ENCODE measurements around the gene FAM13A.
"Not testable (repeated sequence)": the region's sequence is repeated elsewhere in the genome, so short reads cannot be mapped to it uniquely, and the experiment has no call there.

FAM13A gene

GRCh38 chr4:88998001-88998400, 59.0 kb downstream of the FAM13A start:
- DNase-seq: no peak

GRCh38 chr4:88995874-88996273, 61.1 kb downstream of the FAM13A start:
- DNase-seq: no peak

- DNase-seq: not testable (repeated sequence)
Measured at GRCh38 chr4:88995257-88995656, 61.7 kb downstream of the FAM13A start.

- no peak for DNase-seq
Measured at GRCh38 chr4:88993246-88993645, 63.7 kb downstream of the FAM13A start.

- no peak for DNase-seq
Measured at GRCh38 chr4:88991746-88992145, 65.2 kb downstream of the FAM13A start.

- no peak for DNase-seq
Measured at GRCh38 chr4:88989990-88990389, 67.0 kb downstream of the FAM13A start.

- no peak for DNase-seq
Measured at GRCh38 chr4:88985088-88985773, 71.8 kb downstream of the FAM13A start.

- no peak for DNase-seq
Measured at GRCh38 chr4:88982757-88983156, 74.2 kb downstream of the FAM13A start.

GRCh38 chr4:88981993-88982392, 75.0 kb downstream of the FAM13A start:
- DNase-seq: no peak

- DNase-seq: no peak
Measured at GRCh38 chr4:88981556-88981955, 75.4 kb downstream of the FAM13A start.

- no peak for DNase-seq
Measured at GRCh38 chr4:88979276-88979675, 77.7 kb downstream of the FAM13A start.

GRCh38 chr4:88976775-88977035, 80.3 kb downstream of the FAM13A start:
- no peak for DNase-seq

- no peak for DNase-seq
Measured at GRCh38 chr4:88975958-88976774, 80.8 kb downstream of the FAM13A start.

GRCh38 chr4:88971536-88971935, 85.4 kb downstream of the FAM13A start:
- no peak for DNase-seq

- no peak for DNase-seq
Measured at GRCh38 chr4:88969746-88970145, 87.2 kb downstream of the FAM13A start.

GRCh38 chr4:88969271-88969670, 87.7 kb downstream of the FAM13A start:
- DNase-seq: no peak

- DNase-seq: no peak
Measured at GRCh38 chr4:88967883-88968331, 89.1 kb downstream of the FAM13A start.

GRCh38 chr4:88965053-88965452, 91.9 kb downstream of the FAM13A start:
- no peak for DNase-seq

GRCh38 chr4:88964450-88964849, 92.5 kb downstream of the FAM13A start:
- peak; percentile 7 for DNase-seq

- DNase-seq: no peak
Measured at GRCh38 chr4:88963817-88964216, 93.2 kb downstream of the FAM13A start.

GRCh38 chr4:88962396-88962795, 94.6 kb downstream of the FAM13A start:
- DNase-seq: no peak

- DNase-seq: no peak
Measured at GRCh38 chr4:88960576-88960975, 96.4 kb downstream of the FAM13A start.

- no peak for DNase-seq
Measured at GRCh38 chr4:88958080-88958479, 98.9 kb downstream of the FAM13A start.

- no peak for DNase-seq
Measured at GRCh38 chr4:88957570-88957969, 99.4 kb downstream of the FAM13A start.
